ENCODE measurements around the gene TBC1D26. TPM values are rescaled to one million over a fixed set of nuclear protein-coding genes. Genes with fewer than 3 reads are reported as not detected.
"Not testable (repeated sequence)": the region's sequence is repeated elsewhere in the genome, so short reads cannot be mapped to it uniquely, and the experiment has no call there.

The TBC1D26 gene
- total and polyA plus RNA-seq, 5 donors from 2014 or later, result 0.10 TPM; not detected in 4

DNA sequence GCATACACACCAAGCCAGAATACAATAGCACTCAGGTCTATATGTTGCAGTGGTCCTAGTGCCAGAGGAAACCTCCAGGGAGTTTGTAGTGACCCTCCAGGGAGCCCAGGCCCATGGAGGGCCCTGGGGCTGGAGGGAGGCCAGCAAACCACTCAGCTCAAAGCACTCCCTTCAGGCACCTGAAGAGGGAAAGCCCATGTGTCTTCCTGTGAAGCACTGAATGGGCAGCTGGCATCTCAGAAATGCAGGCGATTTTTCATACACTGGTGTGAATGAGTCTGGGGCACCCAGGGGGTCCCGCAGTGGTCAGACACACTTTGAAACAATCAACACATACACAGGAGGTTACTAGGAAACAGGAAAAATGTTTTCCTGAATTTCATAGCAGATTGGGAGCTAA is 12.8 kb downstream of the TBC1D26 start:
- no peak for DNase-seq
- peaks cover 21% of the 10 kb centered on the region for H3K27me3 Mint-ChIP-seq
- Histone ChIP-seq H3K4me3 (ENCODE audit: low read depth, low read length) (no peak overlapping the region), H3K36me3 (ENCODE audit: control insufficient read depth, insufficient read depth, low read length) (no peaks in the 10 kb centered on the region), H3K4me1 (ENCODE audit: control insufficient read depth, insufficient read depth, low read length, poor library complexity, severe bottlenecking) (no peaks in the 10 kb centered on the region), H3K27me3 (ENCODE audit: control insufficient read depth, insufficient read depth, low read length) (no peaks in the 10 kb centered on the region), H3K9me3 (ENCODE audit: control insufficient read depth in 2 of 2, low read length in 2 of 2) (no peaks in the 10 kb centered on the region), H3K27ac (ENCODE audit: insufficient read depth, low read length, poor library complexity, severe bottlenecking) (no peak overlapping the region)
- H3K27ac Mint-ChIP-seq, result no peak overlapping the region
- H3K4me3 Mint-ChIP-seq, result no peak overlapping the region
- H3K36me3 Mint-ChIP-seq, result no peaks in the 10 kb centered on the region
- H3K4me1 Mint-ChIP-seq, result no peaks in the 10 kb centered on the region
- ATAC-seq (ENCODE audit: low read depth in 2 of 2), result no peak
- no peaks in the 10 kb centered on the region for H3K9me3 Mint-ChIP-seq

GRCh38 chr17:15749403-15749802 is 17.3 kb downstream of the TBC1D26 start:
- not testable (repeated sequence) for H3K36me3 Mint-ChIP-seq; H3K4me1 Mint-ChIP-seq; ATAC-seq (ENCODE audit: low read depth in 2 of 2); DNase-seq; H3K4me1 ChIP-seq (ENCODE audit: control insufficient read depth, insufficient read depth, low read length, poor library complexity, severe bottlenecking); H3K27me3 ChIP-seq (ENCODE audit: control insufficient read depth, insufficient read depth, low read length); H3K9me3 ChIP-seq (ENCODE audit: control insufficient read depth in 2 of 2, low read length in 2 of 2); H3K27ac Mint-ChIP-seq; H3K4me3 Mint-ChIP-seq; H3K9me3 Mint-ChIP-seq; H3K27ac ChIP-seq (ENCODE audit: insufficient read depth, low read length, poor library complexity, severe bottlenecking); H3K4me3 ChIP-seq (ENCODE audit: low read depth, low read length); H3K36me3 ChIP-seq (ENCODE audit: control insufficient read depth, insufficient read depth, low read length)
- peaks cover 26% of the 10 kb centered on the region for H3K27me3 Mint-ChIP-seq

GRCh38 chr17:15768865-15769533 is 36.9 kb downstream of the TBC1D26 start:
- H3K27me3 ChIP-seq (ENCODE audit: control insufficient read depth, insufficient read depth, low read length); H3K4me1 Mint-ChIP-seq; H3K4me3 ChIP-seq (ENCODE audit: low read depth, low read length); H3K4me3 Mint-ChIP-seq; H3K27ac ChIP-seq (ENCODE audit: insufficient read depth, low read length, poor library complexity, severe bottlenecking); H3K27ac Mint-ChIP-seq; H3K36me3 Mint-ChIP-seq; H3K27me3 Mint-ChIP-seq; H3K36me3 ChIP-seq (ENCODE audit: control insufficient read depth, insufficient read depth, low read length); DNase-seq; H3K9me3 ChIP-seq (ENCODE audit: control insufficient read depth in 2 of 2, low read length in 2 of 2); H3K9me3 Mint-ChIP-seq; H3K4me1 ChIP-seq (ENCODE audit: control insufficient read depth, insufficient read depth, low read length, poor library complexity, severe bottlenecking): not testable (repeated sequence)
- ATAC-seq (ENCODE audit: low read depth in 2 of 2), result peak in 1 of 2 donors; percentile 22

GRCh38 chr17:15770679-15771078 is 38.6 kb downstream of the TBC1D26 start:
- not testable (repeated sequence) for H3K27ac ChIP-seq (ENCODE audit: insufficient read depth, low read length, poor library complexity, severe bottlenecking); H3K36me3 Mint-ChIP-seq; ATAC-seq (ENCODE audit: low read depth in 2 of 2); H3K27me3 ChIP-seq (ENCODE audit: control insufficient read depth, insufficient read depth, low read length); H3K36me3 ChIP-seq (ENCODE audit: control insufficient read depth, insufficient read depth, low read length); DNase-seq; H3K27ac Mint-ChIP-seq; H3K4me1 ChIP-seq (ENCODE audit: control insufficient read depth, insufficient read depth, low read length, poor library complexity, severe bottlenecking); H3K4me1 Mint-ChIP-seq; H3K4me3 ChIP-seq (ENCODE audit: low read depth, low read length); H3K9me3 ChIP-seq (ENCODE audit: control insufficient read depth in 2 of 2, low read length in 2 of 2); H3K4me3 Mint-ChIP-seq
- peaks cover 10% of the 10 kb centered on the region for H3K27me3 Mint-ChIP-seq
- peaks cover 0 to 13% (median 5%) of the 10 kb centered on the region in 7 donors for H3K9me3 Mint-ChIP-seq

- H3K9me3 Mint-ChIP-seq, result peaks cover 8 to 38% (median 19%) of the 10 kb centered on the region in 7 donors
- H3K4me3 ChIP-seq (ENCODE audit: low read depth, low read length), result no peak overlapping the region
- H3K27ac Mint-ChIP-seq, result no peak overlapping the region
- H3K4me1 Mint-ChIP-seq, result no peaks in the 10 kb centered on the region
- no peaks in the 10 kb centered on the region for H3K4me1 ChIP-seq (ENCODE audit: control insufficient read depth, insufficient read depth, low read length, poor library complexity, severe bottlenecking)
- H3K4me3 Mint-ChIP-seq, result no peak overlapping the region
- DNase-seq (no peak), ATAC-seq (ENCODE audit: low read depth in 2 of 2) (no peak)
- peaks cover 29% of the 10 kb centered on the region for H3K27me3 Mint-ChIP-seq
- peaks cover 7% of the 10 kb centered on the region for H3K27me3 ChIP-seq (ENCODE audit: control insufficient read depth, insufficient read depth, low read length)
- no peak overlapping the region for H3K27ac ChIP-seq (ENCODE audit: insufficient read depth, low read length, poor library complexity, severe bottlenecking)
- no peaks in the 10 kb centered on the region for H3K36me3 ChIP-seq (ENCODE audit: control insufficient read depth, insufficient read depth, low read length)
- H3K9me3 ChIP-seq (ENCODE audit: control insufficient read depth in 2 of 2, low read length in 2 of 2), result peaks cover 5 to 7% of the 10 kb centered on the region in 2 experiments
- no peaks in the 10 kb centered on the region for H3K36me3 Mint-ChIP-seq
Observed at GRCh38 chr17:15776871-15777270, 44.8 kb downstream of the TBC1D26 start.

DNA sequence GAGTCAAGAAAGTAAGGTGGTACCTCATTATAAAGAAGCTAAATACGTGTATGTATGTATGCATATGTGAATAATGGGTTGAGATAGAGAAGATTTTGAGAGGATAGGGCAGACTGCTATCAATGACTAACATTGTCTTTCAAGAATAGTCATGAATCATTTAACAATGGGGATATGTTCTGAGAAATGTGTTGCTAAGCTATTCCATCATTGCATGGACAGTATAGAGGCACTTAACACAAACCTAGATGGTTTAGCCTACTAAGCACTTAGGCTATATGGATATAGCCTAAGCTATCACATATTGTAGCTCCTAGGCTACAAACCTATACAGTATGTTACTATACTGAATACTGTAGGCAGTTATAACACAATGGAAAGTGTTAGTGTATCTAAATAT is 45.2 kb downstream of the TBC1D26 start:
- Histone ChIP-seq H3K4me3 (ENCODE audit: low read depth, low read length) (no peak overlapping the region), H3K27me3 (ENCODE audit: control insufficient read depth, insufficient read depth, low read length) (peaks cover 10% of the 10 kb centered on the region), H3K36me3 (ENCODE audit: control insufficient read depth, insufficient read depth, low read length) (no peaks in the 10 kb centered on the region), H3K27ac (ENCODE audit: insufficient read depth, low read length, poor library complexity, severe bottlenecking) (no peak overlapping the region), H3K9me3 (ENCODE audit: control insufficient read depth in 2 of 2, low read length in 2 of 2) (peaks cover 5 to 7% of the 10 kb centered on the region in 2 experiments), H3K4me1 (ENCODE audit: control insufficient read depth, insufficient read depth, low read length, poor library complexity, severe bottlenecking) (no peaks in the 10 kb centered on the region)
- no peak overlapping the region for H3K27ac Mint-ChIP-seq
- H3K4me1 Mint-ChIP-seq, result peaks cover 0 to 2% (median under 1%) of the 10 kb centered on the region in 4 donors
- H3K27me3 Mint-ChIP-seq, result peaks cover 33% of the 10 kb centered on the region
- H3K9me3 Mint-ChIP-seq, result peaks cover 8 to 38% (median 19%) of the 10 kb centered on the region in 7 donors
- DNase-seq, result no peak
- no peak overlapping the region for H3K4me3 Mint-ChIP-seq
- no peak for ATAC-seq (ENCODE audit: low read depth in 2 of 2)
- H3K36me3 Mint-ChIP-seq, result no peaks in the 10 kb centered on the region

GRCh38 chr17:15777717-15778116 is 45.6 kb downstream of the TBC1D26 start:
- no peak overlapping the region for H3K27ac ChIP-seq (ENCODE audit: insufficient read depth, low read length, poor library complexity, severe bottlenecking)
- peaks cover 5 to 7% of the 10 kb centered on the region in 2 experiments for H3K9me3 ChIP-seq (ENCODE audit: control insufficient read depth in 2 of 2, low read length in 2 of 2)
- no peak for DNase-seq
- peaks cover 12% of the 10 kb centered on the region for H3K27me3 ChIP-seq (ENCODE audit: control insufficient read depth, insufficient read depth, low read length)
- H3K9me3 Mint-ChIP-seq, result peaks cover 8 to 38% (median 19%) of the 10 kb centered on the region in 7 donors
- H3K4me3 ChIP-seq (ENCODE audit: low read depth, low read length), result no peak overlapping the region
- ATAC-seq (ENCODE audit: low read depth in 2 of 2), result no peak
- H3K27me3 Mint-ChIP-seq, result peaks cover 37% of the 10 kb centered on the region
- H3K36me3 Mint-ChIP-seq, result no peaks in the 10 kb centered on the region
- H3K4me3 Mint-ChIP-seq, result no peak overlapping the region
- H3K36me3 ChIP-seq (ENCODE audit: control insufficient read depth, insufficient read depth, low read length), result no peaks in the 10 kb centered on the region
- no peak overlapping the region for H3K27ac Mint-ChIP-seq
- H3K4me1 Mint-ChIP-seq, result peaks cover 0 to 2% (median 1%) of the 10 kb centered on the region in 4 donors
- H3K4me1 ChIP-seq (ENCODE audit: control insufficient read depth, insufficient read depth, low read length, poor library complexity, severe bottlenecking), result no peaks in the 10 kb centered on the region

DNA sequence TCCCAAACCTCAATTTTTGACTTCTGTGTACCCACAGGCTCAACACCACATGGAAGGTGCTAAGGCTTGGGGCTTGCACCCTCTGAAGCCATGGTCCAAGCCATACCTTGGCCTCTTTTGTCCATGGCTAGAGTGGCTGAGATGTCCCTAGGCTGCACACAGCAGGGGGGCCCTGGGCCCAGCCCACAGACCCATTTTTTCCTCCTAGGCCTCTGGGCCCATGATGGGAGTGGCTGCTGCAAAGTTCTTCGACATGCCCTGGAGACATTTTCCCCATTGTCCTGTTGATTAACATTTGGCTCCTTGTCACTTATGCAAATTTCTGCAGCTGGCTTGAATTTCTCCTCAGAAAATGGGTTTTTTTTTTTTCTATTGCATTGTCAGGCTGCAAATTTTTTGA is 47.0 kb downstream of the TBC1D26 start:
- Mint-ChIP-seq H3K9me3 (peaks cover 8 to 38% (median 17%) of the 10 kb centered on the region in 7 donors), H3K27ac (no peak overlapping the region), H3K36me3 (no peaks in the 10 kb centered on the region), H3K4me1 (peaks cover 0 to 2% (median 1%) of the 10 kb centered on the region in 4 donors), H3K4me3 (no peak overlapping the region), H3K27me3 (peaks cover 50% of the 10 kb centered on the region)
- peaks cover 16% of the 10 kb centered on the region for H3K27me3 ChIP-seq (ENCODE audit: control insufficient read depth, insufficient read depth, low read length)
- no peak overlapping the region for H3K4me3 ChIP-seq (ENCODE audit: low read depth, low read length)
- no peaks in the 10 kb centered on the region for H3K4me1 ChIP-seq (ENCODE audit: control insufficient read depth, insufficient read depth, low read length, poor library complexity, severe bottlenecking)
- no peak overlapping the region for H3K27ac ChIP-seq (ENCODE audit: insufficient read depth, low read length, poor library complexity, severe bottlenecking)
- H3K9me3 ChIP-seq (ENCODE audit: control insufficient read depth in 2 of 2, low read length in 2 of 2), result peaks cover 5 to 7% of the 10 kb centered on the region in 2 experiments
- DNase-seq (no peak), ATAC-seq (ENCODE audit: low read depth in 2 of 2) (no peak)
- H3K36me3 ChIP-seq (ENCODE audit: control insufficient read depth, insufficient read depth, low read length), result no peaks in the 10 kb centered on the region

Measured in CD4-positive, CD25-positive, alpha-beta regulatory T cell (primary cell).